ENCODE measurements around the gene ENO1. TPM values are rescaled to one million over a fixed set of nuclear protein-coding genes. Genes with fewer than 3 reads are reported as not detected.

ENO1 gene
- total RNA-seq, 6 donors from 2014 or later: 259 to 1,187 (median 717) TPM

DNA sequence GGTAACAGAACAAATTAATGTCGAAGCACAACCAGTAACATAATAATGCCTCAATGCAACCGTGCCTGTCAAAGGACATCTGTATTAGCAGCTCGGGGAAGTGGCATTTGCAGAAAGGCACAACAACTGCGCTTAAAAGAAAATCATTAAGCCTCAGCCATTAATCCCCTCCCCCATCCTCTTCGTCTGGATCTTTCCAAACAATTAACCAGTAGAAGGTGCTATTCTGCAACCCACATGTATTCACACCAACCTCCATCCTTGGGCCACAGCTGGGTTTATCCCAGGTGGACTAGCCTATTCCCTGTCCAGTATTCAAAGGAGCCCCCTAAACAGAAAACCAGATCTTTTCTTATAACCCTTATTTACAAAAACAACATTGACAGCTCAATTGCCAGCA lies 63.6 kb downstream of the ENO1 start:
- H3K4me1 ChIP-seq: peaks cover 31 to 60% (median 37%) of the 10 kb centered on the region in 4 donors
- ATAC-seq (ENCODE audit: low FRiP score in 2 of 2) (no peak), DNase-seq (no peak)
- no peaks in the 10 kb centered on the region for H3K27me3 ChIP-seq
- WGBS, 2 donors: 32 to 42% methylated on average over 5 of the region's 5 CpGs
- no peak overlapping the region for H3K4me3 ChIP-seq
- TF ChIP-seq, protein P1, sequence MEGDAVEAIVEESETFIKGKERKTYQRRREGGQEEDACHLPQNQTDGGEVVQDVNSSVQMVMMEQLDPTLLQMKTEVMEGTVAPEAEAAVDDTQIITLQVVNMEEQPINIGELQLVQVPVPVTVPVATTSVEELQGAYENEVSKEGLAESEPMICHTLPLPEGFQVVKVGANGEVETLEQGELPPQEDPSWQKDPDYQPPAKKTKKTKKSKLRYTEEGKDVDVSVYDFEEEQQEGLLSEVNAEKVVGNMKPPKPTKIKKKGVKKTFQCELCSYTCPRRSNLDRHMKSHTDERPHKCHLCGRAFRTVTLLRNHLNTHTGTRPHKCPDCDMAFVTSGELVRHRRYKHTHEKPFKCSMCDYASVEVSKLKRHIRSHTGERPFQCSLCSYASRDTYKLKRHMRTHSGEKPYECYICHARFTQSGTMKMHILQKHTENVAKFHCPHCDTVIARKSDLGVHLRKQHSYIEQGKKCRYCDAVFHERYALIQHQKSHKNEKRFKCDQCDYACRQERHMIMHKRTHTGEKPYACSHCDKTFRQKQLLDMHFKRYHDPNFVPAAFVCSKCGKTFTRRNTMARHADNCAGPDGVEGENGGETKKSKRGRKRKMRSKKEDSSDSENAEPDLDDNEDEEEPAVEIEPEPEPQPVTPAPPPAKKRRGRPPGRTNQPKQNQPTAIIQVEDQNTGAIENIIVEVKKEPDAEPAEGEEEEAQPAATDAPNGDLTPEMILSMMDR (IDR thresholded peaks at IDR 0.05): no peak
- TF ChIP-seq EP300 (IDR thresholded peaks at IDR 0.05) (no peak), POLR2AphosphoS5 (IDR thresholded peaks at IDR 0.05) (no peak), POLR2A (IDR thresholded peaks at IDR 0.05) (no peak)
- H3K36me3 ChIP-seq: no peaks in the 10 kb centered on the region
- H3K27ac ChIP-seq: peak overlapping the region in 2 of 4 donors; percentile 25 to 97
- H3K9me3 ChIP-seq: no peaks in the 10 kb centered on the region

DNA sequence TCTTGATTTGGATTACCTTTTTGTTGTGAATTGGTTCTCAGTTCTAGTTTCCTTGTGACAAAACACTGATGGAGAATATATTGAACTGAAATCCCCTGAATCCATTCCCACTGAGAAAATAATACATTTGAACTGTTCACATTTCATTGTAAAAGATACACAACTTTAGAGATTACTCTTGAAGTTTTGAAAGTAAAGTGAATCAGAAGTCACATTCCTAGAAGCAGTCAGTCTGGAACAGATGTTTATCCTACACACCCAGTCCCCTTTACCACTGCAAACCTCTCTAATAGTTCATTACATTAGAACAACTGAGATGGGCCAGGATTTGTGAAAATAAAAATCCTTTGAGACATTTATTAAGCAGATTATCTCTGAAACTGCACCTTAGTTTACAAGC lies 64.5 kb downstream of the ENO1 start:
- TF ChIP-seq, protein P1 (IDR thresholded peaks at IDR 0.05): no peak
- TF ChIP-seq POLR2AphosphoS5 (IDR thresholded peaks at IDR 0.05): no peak
- TF ChIP-seq POLR2A (IDR thresholded peaks at IDR 0.05): no peak
- TF ChIP-seq EP300 (IDR thresholded peaks at IDR 0.05): no peak
- ATAC-seq (ENCODE audit: low FRiP score in 2 of 2): no peak
- peak overlapping the region in 2 of 4 donors; percentile 22 to 97 for H3K27ac ChIP-seq

GRCh38 chr1:8813016-8813763 lies 65.3 kb downstream of the ENO1 start:
- no peak for ATAC-seq (ENCODE audit: low FRiP score in 2 of 2)
- WGBS, 2 donors: 55 to 56% methylated on average over 6 of the region's 6 CpGs
- Histone ChIP-seq H3K4me1 (peaks cover 27 to 55% (median 39%) of the 10 kb centered on the region in 4 donors), H3K27ac (peak overlapping the region in 1 of 4 donors; percentile 97), H3K9me3 (no peaks in the 10 kb centered on the region), H3K27me3 (no peaks in the 10 kb centered on the region), H3K36me3 (no peaks in the 10 kb centered on the region), H3K4me3 (no peak overlapping the region)
- TF ChIP-seq POLR2A (IDR thresholded peaks at IDR 0.05): no peak
- TF ChIP-seq POLR2AphosphoS5 (IDR thresholded peaks at IDR 0.05): peak in 1 of 2 donors; percentile 23
- TF ChIP-seq, protein P1 (IDR thresholded peaks at IDR 0.05): no peak
- peak in 1 of 4 donors; percentile 39 for TF ChIP-seq EP300 (IDR thresholded peaks at IDR 0.05)
- DNase-seq: no peak

More for the DNA sequence above, 64.5 kb downstream of the ENO1 start:
- Histone ChIP-seq H3K36me3 (no peaks in the 10 kb centered on the region), H3K9me3 (no peaks in the 10 kb centered on the region), H3K27me3 (no peaks in the 10 kb centered on the region), H3K4me1 (peaks cover 31 to 63% (median 42%) of the 10 kb centered on the region in 4 donors), H3K4me3 (no peak overlapping the region)
- DNase-seq: no peak

DNA sequence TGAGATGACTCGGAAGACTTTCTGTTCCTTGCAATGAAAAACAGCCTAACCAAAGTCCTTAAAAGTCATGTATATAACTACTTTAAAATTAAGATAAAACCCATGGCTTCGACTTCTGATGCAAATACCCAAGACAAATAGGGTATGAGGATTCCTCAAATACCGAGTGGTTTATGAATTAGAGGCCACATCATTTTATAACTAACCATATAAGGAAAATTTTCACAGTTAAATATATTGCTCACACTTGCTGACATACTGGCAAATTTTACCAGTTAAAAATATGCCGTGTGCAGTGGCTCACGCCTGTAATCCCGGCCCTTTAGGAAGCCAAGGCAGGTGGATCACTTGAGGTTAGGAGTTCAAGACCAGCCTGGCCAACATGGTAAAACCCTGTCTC lies 66.4 kb downstream of the ENO1 start:
- 85% methylated on average over 6 of the region's 6 CpGs for WGBS, 2 donors
- Histone ChIP-seq H3K27me3 (no peaks in the 10 kb centered on the region), H3K27ac (no peak overlapping the region), H3K36me3 (no peaks in the 10 kb centered on the region), H3K4me1 (peaks cover 27 to 53% (median 39%) of the 10 kb centered on the region in 4 donors), H3K9me3 (no peaks in the 10 kb centered on the region), H3K4me3 (no peak overlapping the region)
- ATAC-seq (ENCODE audit: low FRiP score in 2 of 2): no peak
- no peak for DNase-seq
- TF ChIP-seq POLR2A (IDR thresholded peaks at IDR 0.05): no peak
- TF ChIP-seq POLR2AphosphoS5 (IDR thresholded peaks at IDR 0.05): no peak
- no peak for TF ChIP-seq EP300 (IDR thresholded peaks at IDR 0.05)
- TF ChIP-seq, protein P1 (IDR thresholded peaks at IDR 0.05): no peak

Small RNAs within 50 kb of the gene (small RNA-seq; reads per million reads assigned to genes)
- gene AL139415.2: 0 reads per million in 4 donors
- 0 to 0.37 (median 0) reads per million in 4 donors for gene MIR6728
- gene RNU6-304P: 0 reads per million in 4 donors

Other genes with a start within 250 kb of the ENO1 start
- 100 to 1,000 TPM in 4 of 6 donors, 10 to 100 TPM in 2; 75.5 to 222 (median 104) TPM for gene RERE, start 61.0 kb downstream of the ENO1 start, total RNA-seq
- not detected for gene CA6, start 67.2 kb upstream of the ENO1 start, total RNA-seq
- not detected for gene SLC2A7, start 147.7 kb upstream of the ENO1 start, total RNA-seq
- gene SLC2A5, start 190.9 kb upstream of the ENO1 start, total RNA-seq: 10 to 100 TPM in 1 of 6 donors, 1 to 10 TPM in 2, under 1 TPM in 3; 0.30 to 11.5 (median 1.2) TPM

Data from upper lobe of left lung (tissue), 6 donors.